HAP-1 (cell line): Measurements from ENCODE around the gene CEP57.
A peak's percentile ranks its signal among the peaks of the same experiment; 100 is the strongest.

Experiments used
- DNase-seq, 2 experiments: peaks; one replicate each; pipeline ENCODE4 v3.0.0-alpha.2; 2016 to 2020; ENCODE audit warnings: low spot score in 2 of 2
- H3K27me3 ChIP-seq: fragments of 250-450 bp; sonication (Bioruptor Pico); 2 replicates; pipeline ENCODE4 v1.5.1; 2020; ENCODE audit warnings: low read depth, mild to moderate bottlenecking, moderate library complexity
- H3K36me3 ChIP-seq: fragments of 250-450 bp; sonication (Bioruptor Pico); replicated peaks from 2 replicates; pipeline ENCODE4 v1.5.1; 2020; ENCODE audit warnings: mild to moderate bottlenecking
- H3K4me1 ChIP-seq: fragments of 250-450 bp; sonication (Bioruptor Pico); 2 replicates; pipeline ENCODE4 v1.5.1; 2020; ENCODE audit warnings: mild to moderate bottlenecking
- H3K4me3 ChIP-seq: fragments of 250-450 bp; sonication (Bioruptor Pico); 2 replicates; pipeline ENCODE4 v1.5.1; 2020; ENCODE audit warnings: mild to moderate bottlenecking, moderate library complexity
- H3K9me3 ChIP-seq: fragments of 250-450 bp; sonication (Bioruptor Pico); 2 replicates; pipeline ENCODE4 v1.5.1; 2020; ENCODE audit warnings: mild to moderate bottlenecking, moderate library complexity
- in situ Hi-C: fragments of 300-500 bp; cut with MboI; formaldehyde crosslinking; loops from 3 replicates; pipeline ENCODE4 v1.14.3; 2020; ENCODE audit warnings: low sequenced_read_pairs, inconsistent platforms, mixed read lengths

CEP57 gene

GRCh38 chr11:95790123-95790932 lies at the start of gene CEP57:
TSS of gene CEP57 (plus strand) at chr11:95790498. CDS start at chr11:95790699, 201 bp downstream.
- peaks cover 21% of the 10 kb centered on the region for H3K36me3 ChIP-seq
- H3K4me1 ChIP-seq = peaks cover 19% of the 10 kb centered on the region
- peak within 1 kb of the TSS; percentile 88 for H3K4me3 ChIP-seq
- H3K27me3 ChIP-seq = no peaks in the 10 kb centered on the region
- in situ Hi-C loops = no loop called here
- H3K9me3 ChIP-seq = no peaks in the 10 kb centered on the region
- peak; percentile 93 to 97 for DNase-seq

DNA sequence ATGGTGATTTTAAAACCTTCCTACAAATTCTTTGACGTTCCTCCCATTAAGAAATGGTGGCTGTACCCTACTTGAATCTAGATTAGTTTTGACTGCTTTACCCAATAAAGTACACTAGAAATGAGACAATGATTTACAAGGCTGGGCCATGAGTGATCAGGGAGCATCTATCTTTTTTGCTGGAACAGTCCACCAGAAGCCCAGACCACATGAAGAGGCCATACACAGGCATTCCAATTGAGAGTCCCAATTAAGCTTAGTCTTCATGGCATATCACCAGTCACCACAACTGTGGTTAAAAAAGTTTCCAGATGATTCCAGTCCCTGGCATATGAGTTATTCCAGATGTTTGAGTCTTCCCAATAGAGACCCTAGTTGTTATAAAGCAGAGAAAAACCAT lies 40.2 kb upstream of the CEP57 start:
- Histone ChIP-seq H3K4me1 (peaks cover 8% of the 10 kb centered on the region), H3K27me3 (no peaks in the 10 kb centered on the region), H3K36me3 (no peaks in the 10 kb centered on the region), H3K4me3 (no peak overlapping the region), H3K9me3 (no peaks in the 10 kb centered on the region)
- DNase-seq = no peak
- in situ Hi-C loops = loop anchor here (25.0 kb wide), 1 partner anchor 1138 kb away; no protein-coding TSS in a partner anchor

- no peaks in the 10 kb centered on the region for H3K27me3 ChIP-seq
- H3K9me3 ChIP-seq = no peaks in the 10 kb centered on the region
- no peaks in the 10 kb centered on the region for H3K36me3 ChIP-seq
- DNase-seq = no peak
- H3K4me1 ChIP-seq = peaks cover 8% of the 10 kb centered on the region
- H3K4me3 ChIP-seq = no peak overlapping the region
- in situ Hi-C loops = loop anchor here (25.0 kb wide), 1 partner anchor 1139 kb away; no protein-coding TSS in a partner anchor
Observed at GRCh38 chr11:95751515-95751914, 38.8 kb upstream of the CEP57 start.

- in situ Hi-C loops = loop anchor here (10.0 to 25.0 kb wide), 2 partner anchors 616 to 1149 kb away; no protein-coding TSS in a partner anchor
- no peaks in the 10 kb centered on the region for H3K36me3 ChIP-seq
- no peak overlapping the region for H3K4me3 ChIP-seq
- H3K9me3 ChIP-seq = no peaks in the 10 kb centered on the region
- no peaks in the 10 kb centered on the region for H3K4me1 ChIP-seq
- no peaks in the 10 kb centered on the region; the same call in 1 of the 2 replicates for H3K27me3 ChIP-seq
- no peak for DNase-seq
Observed at GRCh38 chr11:95760941-95761340, 29.4 kb upstream of the CEP57 start.

GRCh38 chr11:95762534-95762933 lies 27.8 kb upstream of the CEP57 start:
- in situ Hi-C loops = loop anchor here (10.0 to 25.0 kb wide), 2 partner anchors 618 to 1150 kb away; no protein-coding TSS in a partner anchor
- Histone ChIP-seq H3K4me3 (no peak overlapping the region), H3K4me1 (no peaks in the 10 kb centered on the region), H3K9me3 (no peaks in the 10 kb centered on the region), H3K27me3 (no peaks in the 10 kb centered on the region; the same call in 1 of the 2 replicates), H3K36me3 (no peaks in the 10 kb centered on the region)
- no peak for DNase-seq

GRCh38 chr11:95764267-95764898 lies 25.9 kb upstream of the CEP57 start:
- H3K27me3 ChIP-seq = no peaks in the 10 kb centered on the region
- H3K36me3 ChIP-seq = peaks cover 12% of the 10 kb centered on the region
- no peaks in the 10 kb centered on the region for H3K4me1 ChIP-seq
- in situ Hi-C loops = loop anchor here (10.0 to 25.0 kb wide), 2 partner anchors 620 to 1152 kb away; no protein-coding TSS in a partner anchor
- H3K4me3 ChIP-seq = no peak overlapping the region
- H3K9me3 ChIP-seq = no peaks in the 10 kb centered on the region
- peak in 1 of 2 experiments; percentile 68 for DNase-seq

DNA sequence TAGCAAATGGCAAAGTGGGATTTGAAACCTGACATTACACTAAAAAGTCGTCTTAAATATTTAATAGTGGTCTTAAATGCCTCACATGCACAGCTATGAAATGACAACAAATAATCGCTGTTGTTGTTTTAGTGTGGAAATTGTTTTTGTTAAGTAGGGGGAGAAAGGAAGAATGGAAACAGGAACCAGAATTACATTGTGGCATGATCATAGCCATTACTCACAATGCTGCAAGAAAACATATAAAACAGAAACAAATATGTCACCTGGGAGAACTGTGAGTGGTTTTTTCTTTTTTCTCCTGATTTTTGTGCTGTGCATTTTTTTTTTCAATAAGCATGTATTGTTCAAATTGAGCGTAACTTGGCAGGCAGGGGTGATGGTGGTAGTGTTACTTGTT lies 23.6 kb upstream of the CEP57 start:
- Histone ChIP-seq H3K27me3 (no peaks in the 10 kb centered on the region), H3K4me1 (no peaks in the 10 kb centered on the region), H3K36me3 (peaks cover 18% of the 10 kb centered on the region), H3K4me3 (no peak overlapping the region), H3K9me3 (no peaks in the 10 kb centered on the region)
- DNase-seq = no peak
- in situ Hi-C loops = loop anchor here (10.0 to 25.0 kb wide), 2 partner anchors 622 to 1154 kb away; no protein-coding TSS in a partner anchor

DNA sequence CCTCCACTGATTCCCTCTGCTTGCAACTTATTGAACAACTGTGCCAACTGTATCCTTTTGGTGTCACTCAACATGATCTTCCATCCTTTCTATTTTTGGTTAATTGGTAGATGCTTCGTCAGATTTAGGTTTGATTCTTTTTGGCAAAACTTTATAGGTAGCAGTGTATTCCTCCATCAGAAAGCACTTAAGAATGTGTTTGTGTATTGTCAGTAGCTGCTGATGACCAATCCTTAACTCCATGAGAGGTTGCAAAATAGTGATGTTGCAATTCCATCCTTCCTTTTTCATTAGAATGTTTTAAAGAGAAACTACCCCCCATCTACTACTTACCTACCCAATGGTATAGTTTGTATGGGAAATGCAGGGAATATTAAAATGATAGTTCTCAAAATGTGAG lies 22.8 kb upstream of the CEP57 start:
- peaks cover 18% of the 10 kb centered on the region for H3K36me3 ChIP-seq
- no peaks in the 10 kb centered on the region for H3K9me3 ChIP-seq
- no peak overlapping the region for H3K4me3 ChIP-seq
- no peaks in the 10 kb centered on the region for H3K4me1 ChIP-seq
- no peak for DNase-seq
- H3K27me3 ChIP-seq = no peaks in the 10 kb centered on the region
- in situ Hi-C loops = loop anchor here (10.0 to 25.0 kb wide), 2 partner anchors 623 to 1155 kb away; no protein-coding TSS in a partner anchor

DNA sequence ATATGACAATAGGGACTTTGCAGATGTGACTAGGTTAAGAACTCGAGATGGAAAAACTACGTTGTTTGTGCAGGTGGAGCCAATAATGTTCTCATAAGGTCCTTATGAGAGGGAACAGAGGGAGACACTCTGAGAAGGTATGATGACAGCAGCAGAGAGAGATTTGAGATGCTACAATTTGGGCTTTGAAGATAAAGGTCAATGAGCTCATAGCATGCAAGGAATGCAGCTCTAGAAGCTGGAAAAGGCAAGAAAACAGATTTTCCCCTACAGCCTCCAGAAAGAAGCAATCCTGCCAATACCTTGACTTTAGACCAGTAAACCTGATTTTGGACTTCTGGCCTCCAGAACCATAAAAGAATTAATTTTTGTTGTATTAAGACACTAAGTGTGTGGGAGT lies 21.8 kb upstream of the CEP57 start:
- Histone ChIP-seq H3K27me3 (no peaks in the 10 kb centered on the region), H3K4me3 (no peak overlapping the region), H3K9me3 (no peaks in the 10 kb centered on the region), H3K4me1 (no peaks in the 10 kb centered on the region), H3K36me3 (peaks cover 20% of the 10 kb centered on the region)
- no peak for DNase-seq
- in situ Hi-C loops = loop anchor here (10.0 to 25.0 kb wide), 2 partner anchors 624 to 1156 kb away; no protein-coding TSS in a partner anchor

- Histone ChIP-seq H3K4me1 (peaks cover 3% of the 10 kb centered on the region; the same call in 1 of the 2 replicates), H3K9me3 (no peaks in the 10 kb centered on the region), H3K27me3 (no peaks in the 10 kb centered on the region), H3K4me3 (no peak overlapping the region), H3K36me3 (peaks cover 59% of the 10 kb centered on the region)
- in situ Hi-C loops = no loop called here
- DNase-seq = no peak
Observed at GRCh38 chr11:95776859-95777258, 13.4 kb upstream of the CEP57 start.

GRCh38 chr11:95778699-95779098 lies 11.6 kb upstream of the CEP57 start:
- peaks cover 3% of the 10 kb centered on the region; the same call in 1 of the 2 replicates for H3K4me1 ChIP-seq
- no peaks in the 10 kb centered on the region for H3K9me3 ChIP-seq
- DNase-seq = no peak
- peaks cover 73% of the 10 kb centered on the region for H3K36me3 ChIP-seq
- H3K4me3 ChIP-seq = no peak overlapping the region
- in situ Hi-C loops = no loop called here
- no peaks in the 10 kb centered on the region for H3K27me3 ChIP-seq

DNA sequence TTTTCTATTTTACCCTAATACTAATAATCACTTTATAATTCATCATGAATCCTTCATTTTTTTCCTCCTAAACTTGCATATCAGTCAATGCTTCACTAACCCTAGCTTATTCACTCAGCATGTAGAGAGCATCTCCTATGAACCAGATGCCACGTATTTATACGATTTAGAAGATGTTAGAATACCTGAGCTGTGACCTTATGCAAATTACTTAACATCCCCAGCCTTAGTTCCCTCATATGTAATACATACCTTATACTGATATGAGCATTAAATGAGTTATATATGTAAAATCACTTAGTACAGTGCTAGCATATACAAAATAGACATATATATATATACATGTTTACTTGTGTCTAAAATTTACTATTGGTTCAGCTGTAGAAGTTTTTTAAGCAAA lies 9.8 kb upstream of the CEP57 start:
- no peak overlapping the region for H3K4me3 ChIP-seq
- no peaks in the 10 kb centered on the region for H3K9me3 ChIP-seq
- H3K36me3 ChIP-seq = peaks cover 75% of the 10 kb centered on the region
- in situ Hi-C loops = no loop called here
- H3K27me3 ChIP-seq = no peaks in the 10 kb centered on the region
- peaks cover 3% of the 10 kb centered on the region; the same call in 1 of the 2 replicates for H3K4me1 ChIP-seq
- DNase-seq = no peak

- Histone ChIP-seq H3K27me3 (no peaks in the 10 kb centered on the region), H3K9me3 (no peaks in the 10 kb centered on the region), H3K4me3 (peak overlapping the region; percentile 88), H3K4me1 (peaks cover 19% of the 10 kb centered on the region), H3K36me3 (peaks cover 32% of the 10 kb centered on the region)
- in situ Hi-C loops = no loop called here
- peak; percentile 25 to 58 for DNase-seq
Observed at GRCh38 chr11:95788921-95789505, 1.3 kb upstream of the CEP57 start.
